K562 (cell line): Measurements from ENCODE around the gene ZYG11A. TPM values are rescaled to one million over a fixed set of nuclear protein-coding genes. Genes with fewer than 3 reads are reported as not detected.

Source experiments
- ATAC-seq: fragments of 200-7000 bp; cut with Tn5 transposase; 3 replicates; pipeline ENCODE4 v1.9.1; 2020; ENCODE audit warnings: moderate library complexity
- BruUV-seq: library from RNA; stranded (reverse); fragments of 400-500 nt; replicated peaks from 2 replicates; lab custom pipeline; 2021; lab: Mats Ljungman, UMichigan
- CTCF ChIA-PET: fragments of 300-600 bp; formaldehyde crosslinking; extraction: SDS; loops from one replicate; lab custom pipeline; 2021; ENCODE audit warnings: low intra/inter-chr PET ratio; lab: Yijun Ruan, JAX
- POLR2A ChIA-PET: fragments of 300-600, 350-650 bp; sonication (Branson Sonifier 250); formaldehyde crosslinking; extraction: SDS; loops from one replicate; lab custom pipeline; 2021; ENCODE audit warnings: antibody characterized with exemption, inconsistent platforms; lab: Yijun Ruan, JAX
- DNase-seq, 4 experiments: peaks; one replicate each; pipeline versions ENCODE4 v3.0.0 to v3.0.0-alpha.2; 2011 to 2018; ENCODE audit warnings: low spot score in 3 of 4, mixed read lengths in 3 of 4; ENCODE audit errors: extremely low read depth in 1 of 4
- FAIRE-seq: peaks from 2 replicates; lab custom pipeline; 2011; peaks lifted over from hg19 to GRCh38; lab: Jason Lieb, UNC
- H2AFZ ChIP-seq: 2 replicates; pipeline ENCODE4 v1.6.0; 2011; ENCODE audit warnings: low read depth, low read length, control low read depth, inconsistent platforms
- H3K27ac ChIP-seq: fragments of 200-600 bp; 3 replicates; pipeline ENCODE4 v1.8.0; 2011; ENCODE audit warnings: low read depth, mild to moderate bottlenecking, control low read depth, inconsistent platforms, low read length, moderate library complexity, mixed read lengths; ENCODE audit errors: extremely low read depth
- H3K27me3 ChIP-seq, 2 experiments: fragments of 300-600 bp in 1 of 2; 2 replicates in 1 of 2; 3 replicates in 1 of 2; pipeline versions ENCODE4 v1.6.0 to v1.8.0; 2011; ENCODE audit warnings: inconsistent platforms in 2 of 2, low read length in 2 of 2, mild to moderate bottlenecking in 1 of 2, mixed read lengths in 1 of 2, moderate library complexity in 1 of 2; ENCODE audit not compliant: control insufficient read depth in 2 of 2, insufficient read depth in 2 of 2
- H3K36me3 ChIP-seq: fragments of 300-600 bp; 3 replicates; pipeline ENCODE4 v1.8.0; 2011; ENCODE audit warnings: mild to moderate bottlenecking, low read length, inconsistent platforms; ENCODE audit not compliant: control insufficient read depth, insufficient read depth
- H3K4me1 ChIP-seq, 2 experiments: fragments of 200-600 bp in 1 of 2; replicated peaks in 1 of 2; 2 replicates in 1 of 2; 3 replicates in 1 of 2; pipeline versions ENCODE4 v1.5.1 to v1.8.0; 2011; ENCODE audit warnings: inconsistent platforms in 2 of 2, low read length in 2 of 2, mild to moderate bottlenecking in 1 of 2, mixed read lengths in 1 of 2, moderate library complexity in 1 of 2; ENCODE audit not compliant: control insufficient read depth in 2 of 2, insufficient read depth in 2 of 2
- H3K4me2 ChIP-seq: 2 replicates; pipeline ENCODE4 v1.6.1; 2011; ENCODE audit warnings: low read length, control low read depth, inconsistent platforms, mixed read lengths; ENCODE audit not compliant: insufficient read depth
- H3K4me3 ChIP-seq: fragments of 200-600 bp; sonication (generic), shearing (Covaris generic); 2 replicates; pipeline ENCODE4 v1.5.1; 2016; ENCODE audit warnings: control low read depth, inconsistent platforms
- H3K79me2 ChIP-seq: fragments of 200-600 bp; 3 replicates; pipeline ENCODE4 v1.8.0; 2011; ENCODE audit warnings: low read length, inconsistent platforms; ENCODE audit not compliant: control insufficient read depth, insufficient read depth
- H3K9ac ChIP-seq, 2 experiments: 2 replicates each; pipeline versions ENCODE4 v1.6.0 to v1.6.1; 2011; ENCODE audit warnings: low read depth in 2 of 2, low read length in 2 of 2, control low read depth in 1 of 2, inconsistent platforms in 1 of 2, mild to moderate bottlenecking in 1 of 2, mixed read lengths in 1 of 2; ENCODE audit not compliant: insufficient read depth in 1 of 2
- H3K9me1 ChIP-seq: one replicate; pipeline ENCODE4 v1.6.0; 2011; ENCODE audit warnings: inconsistent platforms, mild to moderate bottlenecking, low read length, moderate library complexity; ENCODE audit not compliant: control insufficient read depth, insufficient read depth
- H3K9me3 ChIP-seq: replicated peaks from 2 replicates; pipeline ENCODE4 v1.5.1; 2011; ENCODE audit warnings: low read depth, low read length, inconsistent platforms; ENCODE audit not compliant: control insufficient read depth, insufficient read depth
- H4K20me1 ChIP-seq: replicated peaks from 2 replicates; pipeline ENCODE4 v1.6.1; 2011; ENCODE audit warnings: low read length, inconsistent platforms, mixed read lengths; ENCODE audit not compliant: control insufficient read depth, insufficient read depth
- ATF7 ChIP-seq: fragments of 450-650 bp; IDR thresholded peaks from 2 replicates; pipeline ENCODE4 v1.7.1; 2014; ENCODE audit warnings: mild to moderate bottlenecking, moderate library complexity
- BCOR ChIP-seq: fragments of 450-650 bp; IDR thresholded peaks from 2 replicates; pipeline ENCODE4 v1.6.1; 2016
- CBFB ChIP-seq: sonication (generic); formaldehyde crosslinking; IDR thresholded peaks from 2 replicates; pipeline ENCODE4 v1.4.0; 2020; ENCODE audit warnings: mild to moderate bottlenecking, missing genetic modification reagents
- CBX1 ChIP-seq: sonication (generic); IDR thresholded peaks from 2 replicates; pipeline ENCODE4 v1.6.1; 2016; ENCODE audit warnings: antibody characterized with exemption, low read depth, mild to moderate bottlenecking
- CTCF ChIP-seq, 3 experiments: IDR thresholded peaks in 2 of 3; conservative IDR thresholded peaks in 1 of 3; 2 replicates each; pipeline ENCODE4 v1.5.1; 2011 to 2012; ENCODE audit warnings: low read length in 3 of 3, mild to moderate bottlenecking in 3 of 3, control low read depth in 2 of 3, improper control_type of control experiment in 1 of 3, inconsistent platforms in 1 of 3, low read depth in 1 of 3, mixed read lengths in 1 of 3, moderate library complexity in 1 of 3; ENCODE audit not compliant: insufficient read depth in 2 of 3
- DNMT1 ChIP-seq: fragments of 450-650 bp; IDR thresholded peaks from 2 replicates; pipeline ENCODE4 v1.6.1; 2016; ENCODE audit warnings: antibody characterized with exemption, mild to moderate bottlenecking
- HDGF ChIP-seq: fragments of 450-650 bp; IDR thresholded peaks from 2 replicates; pipeline ENCODE4 v1.6.1; 2016
- NFE2 ChIP-seq: IDR thresholded peaks from 2 replicates; pipeline ENCODE4 v1.6.1; 2014; ENCODE audit warnings: antibody characterized with exemption, low read depth
- STAT6 ChIP-seq: sonication (generic); formaldehyde crosslinking; IDR thresholded peaks from 2 replicates; pipeline ENCODE4 v1.8.1; 2023; ENCODE audit warnings: mild to moderate bottlenecking, missing genetic modification reagents
- ZBTB26 ChIP-seq: fragments of 450-650 bp; formaldehyde crosslinking; IDR thresholded peaks from 2 replicates; pipeline ENCODE4 v1.4.0; 2022; ENCODE audit warnings: missing genetic modification characterization
- ZKSCAN3 ChIP-seq: fragments of 250-450 bp; sonication (Bioruptor Pico); IDR thresholded peaks from 2 replicates; pipeline ENCODE4 v1.4.0; 2020
- ZNF316 ChIP-seq: fragments of 450-650 bp; IDR thresholded peaks from 2 replicates; pipeline ENCODE4 v1.6.1; 2016
- ZNF395 ChIP-seq: fragments of 200-800 bp; sonication (Bioruptor generic); IDR thresholded peaks from 2 replicates; pipeline ENCODE4 v1.6.1; 2017; ENCODE audit warnings: missing genetic modification characterization, missing compliant biosample characterization
- WGBS: fragments of 100-300 bp; shearing (Covaris generic); methylation state at CpG from one replicate; pipeline ENCODE4 v1.1.6; 2016; ENCODE audit warnings: low coverage, mixed read lengths; ENCODE audit not compliant: insufficient coverage; ENCODE audit errors: missing lambda C conversion rate; 5-methylcytosine and 5-hydroxymethylcytosine counted together
- in situ Hi-C: fragments of 300-500 bp; cut with MboI; formaldehyde crosslinking; loops from 4 replicates; pipeline ENCODE4 v1.15.0; 2018; ENCODE audit warnings: inconsistent platforms, mixed read lengths
- intact Hi-C: fragments of 100-400 bp; cut with micrococcal nuclease; formaldehyde crosslinking; loops from 2 replicates; pipeline ENCODE4 v1.14.2; 2022
- polyA plus RNA-seq, 8 experiments: library from polyadenylated mRNA; depleted of rRNA in 4 of 8; stranded (reverse) in 5 of 8; unstranded in 3 of 8; fragments of >200 nt; fragmentation: Nextera tagmentation in 2 of 8; fragmentation: Illumina TruSeq in 1 of 8; extraction: Ambion mirVana in 2 of 8; extraction: Trizol in 1 of 8; gene quantifications; 2 replicates each; pipeline versions ENCODE4 v1.2.1 to v1.2.3, GENCODE V29; 2011 to 2014; ENCODE audit warnings: inconsistent platforms in 1 of 8, missing spikeins in 1 of 8
- total RNA-seq, 7 experiments: library from RNA; depleted of rRNA in 6 of 7; stranded (reverse); fragments of >200 nt in 6 of 7; fragmentation: Illumina TruSeq in 2 of 7; extraction: Trizol in 2 of 7; gene quantifications; 2 replicates each; pipeline versions ENCODE4 v1.2.1 to v1.2.3, GENCODE V29; 2011 to 2021; ENCODE audit warnings: low replicate concordance in 1 of 7

The ZYG11A gene
- total and polyA plus RNA-seq, 9 of the 15 experiments (the other 6 are each of a cell fraction or from before 2014, with no cell fraction given) = 4.5 to 21.9 (median 14.0) TPM

GRCh38 chr1:52901384-52901783, 58.8 kb downstream of the ZYG11A start:
- Histone ChIP-seq H3K9me3 (no peaks in the 10 kb centered on the region), H3K27me3 (no peaks in the 10 kb centered on the region), H3K4me2 (no peak overlapping the region), H3K27ac (no peak overlapping the region), H4K20me1 (no peaks in the 10 kb centered on the region), H3K4me1 (peaks cover 17 to 19% of the 10 kb centered on the region in 2 experiments), H3K36me3 (peaks cover 37% of the 10 kb centered on the region), H3K9me1 (peaks cover 4% of the 10 kb centered on the region), H3K4me3 (no peak overlapping the region), H3K9ac (no peak overlapping the region), H3K79me2 (no peaks in the 10 kb centered on the region), H2AFZ (no peak overlapping the region)
- ATAC-seq (no peak), DNase-seq (no peak), FAIRE-seq (no peak)
- ChIA-PET CTCF (no interaction called here), POLR2A (interaction anchor here (0.6 to 4.6 kb wide), 5 partner anchors 8 to 336 kb away, joined by 3 to 20 read pairs (median 3); partner anchors contain the start of gene ZYG11A)
- WGBS = 67% methylated on average over 1 of the region's 1 CpG
- BruUV-seq = no TSS peak
- in situ Hi-C loops = loop anchor here (25.0 kb wide), 1 partner anchor 286 kb away; the partner anchor contains the start of gene CPT2
- intact Hi-C loops = loop anchor here (10.0 kb wide), 1 partner anchor 163 kb away; the partner anchor contains the start of gene PODN
- TF ChIP-seq STAT6 (CRISPR knock-in tag) = no peak
- TF ChIP-seq ZKSCAN3 (CRISPR knock-in tag) = no peak
- no peak for TF ChIP-seq NFE2
- TF ChIP-seq CTCF (IDR thresholded peaks at IDR 0.05 in 2 of 3, conservative IDR thresholded peaks at IDR 0.05 in 1 of 3; ENCODE audit: insufficient read depth in 2 of 3, low read depth in 1 of 3, low read length in 3 of 3) = peak in 1 of 3 experiments; percentile 25; a peak in 2 of 6 replicates
- TF ChIP-seq BCOR = no peak
- no peak for TF ChIP-seq CBFB (CRISPR knock-in tag)
- no peak for TF ChIP-seq HDGF
- no peak for TF ChIP-seq ZNF316
- no peak for TF ChIP-seq ATF7
- no peak for TF ChIP-seq ZNF395 (CRISPR knock-in tag)
- no peak for TF ChIP-seq DNMT1
- TF ChIP-seq ZBTB26 (CRISPR knock-in tag) = no peak
- no peak for TF ChIP-seq CBX1
